ENCODE measurements around the gene EEF2K. TPM values are rescaled to one million over a fixed set of nuclear protein-coding genes. Genes with fewer than 3 reads are reported as not detected.

The EEF2K gene
- total RNA-seq, 4 donors from 2014 or later, result 42.8 to 90.8 (median 50.3) TPM

DNA sequence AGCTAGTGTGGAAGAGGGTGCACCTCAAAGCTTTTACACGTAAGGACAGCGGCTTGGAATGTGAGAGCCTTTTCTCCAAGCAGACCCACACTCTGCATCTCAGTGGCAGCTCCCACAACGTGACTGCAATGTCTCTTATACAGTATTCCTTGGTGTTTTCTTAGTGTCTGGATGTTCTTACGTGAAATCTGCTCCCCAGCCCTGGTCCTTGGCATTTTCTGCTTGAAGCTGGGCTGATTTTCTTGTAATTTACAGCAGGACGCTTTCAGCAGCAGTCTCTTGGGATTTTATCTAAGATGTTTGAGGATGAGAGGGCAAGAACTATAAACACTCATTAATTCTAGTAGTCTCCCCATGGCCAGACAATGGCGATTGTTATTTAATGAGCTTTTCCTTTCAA is 79.0 kb downstream of the EEF2K start:
- DNase-seq (ENCODE audit: low spot score in 2 of 2), result no peak
- Histone ChIP-seq H3K27me3 (no peaks in the 10 kb centered on the region), H3K36me3 (peaks cover 0 to 58% (median 9%) of the 10 kb centered on the region in 3 donors), H3K9me3 (no peaks in the 10 kb centered on the region), H3K27ac (peak overlapping the region; percentile 38 to 80 (median 50)), H3K4me3 (no peak overlapping the region), H3K4me1 (peaks cover 0 to 34% (median 5%) of the 10 kb centered on the region in 4 donors)
- WGBS, 2 donors, result 38 to 42% methylated on average over 6 of the region's 6 CpGs
- TF ChIP-seq, protein P1, sequence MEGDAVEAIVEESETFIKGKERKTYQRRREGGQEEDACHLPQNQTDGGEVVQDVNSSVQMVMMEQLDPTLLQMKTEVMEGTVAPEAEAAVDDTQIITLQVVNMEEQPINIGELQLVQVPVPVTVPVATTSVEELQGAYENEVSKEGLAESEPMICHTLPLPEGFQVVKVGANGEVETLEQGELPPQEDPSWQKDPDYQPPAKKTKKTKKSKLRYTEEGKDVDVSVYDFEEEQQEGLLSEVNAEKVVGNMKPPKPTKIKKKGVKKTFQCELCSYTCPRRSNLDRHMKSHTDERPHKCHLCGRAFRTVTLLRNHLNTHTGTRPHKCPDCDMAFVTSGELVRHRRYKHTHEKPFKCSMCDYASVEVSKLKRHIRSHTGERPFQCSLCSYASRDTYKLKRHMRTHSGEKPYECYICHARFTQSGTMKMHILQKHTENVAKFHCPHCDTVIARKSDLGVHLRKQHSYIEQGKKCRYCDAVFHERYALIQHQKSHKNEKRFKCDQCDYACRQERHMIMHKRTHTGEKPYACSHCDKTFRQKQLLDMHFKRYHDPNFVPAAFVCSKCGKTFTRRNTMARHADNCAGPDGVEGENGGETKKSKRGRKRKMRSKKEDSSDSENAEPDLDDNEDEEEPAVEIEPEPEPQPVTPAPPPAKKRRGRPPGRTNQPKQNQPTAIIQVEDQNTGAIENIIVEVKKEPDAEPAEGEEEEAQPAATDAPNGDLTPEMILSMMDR (IDR thresholded peaks at IDR 0.05), result no peak
- TF ChIP-seq POLR2A (IDR thresholded peaks at IDR 0.05) (no peak), EP300 (IDR thresholded peaks at IDR 0.05) (no peak)

DNA sequence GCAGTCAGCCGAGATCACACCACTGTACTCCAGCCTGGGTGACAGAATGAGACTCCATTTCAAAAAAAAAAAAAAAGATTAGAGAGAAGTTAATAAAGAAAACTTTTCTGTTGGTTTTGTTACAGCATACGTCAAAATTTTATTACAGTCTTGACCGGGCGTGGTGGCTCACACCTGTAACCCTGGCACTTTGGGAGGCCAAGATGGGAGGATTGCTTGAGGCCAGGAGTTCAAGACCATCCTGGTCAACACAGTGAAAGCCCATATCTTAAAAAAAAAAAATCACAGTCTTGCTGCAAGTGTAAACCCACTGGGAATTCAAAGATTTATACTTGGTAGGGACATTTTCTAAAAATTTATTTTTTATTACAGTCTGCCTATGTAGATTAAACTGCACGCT is 84.9 kb downstream of the EEF2K start:
- no peaks in the 10 kb centered on the region for H3K9me3 ChIP-seq
- H3K4me3 ChIP-seq, result no peak overlapping the region
- TF ChIP-seq, protein P1 (IDR thresholded peaks at IDR 0.05), result no peak
- TF ChIP-seq EP300 (IDR thresholded peaks at IDR 0.05) (no peak), POLR2A (IDR thresholded peaks at IDR 0.05) (no peak)
- peaks cover 0 to 18% (median under 1%) of the 10 kb centered on the region in 4 donors for H3K4me1 ChIP-seq
- no peak for DNase-seq (ENCODE audit: low spot score in 2 of 2)
- no peaks in the 10 kb centered on the region for H3K27me3 ChIP-seq
- WGBS, 2 donors, result 90 to 92% methylated on average over 5 of the region's 5 CpGs
- H3K36me3 ChIP-seq, result peaks cover 0 to 7% (median 0%) of the 10 kb centered on the region in 3 donors
- H3K27ac ChIP-seq, result peak overlapping the region in 1 of 4 donors; percentile 24

DNA sequence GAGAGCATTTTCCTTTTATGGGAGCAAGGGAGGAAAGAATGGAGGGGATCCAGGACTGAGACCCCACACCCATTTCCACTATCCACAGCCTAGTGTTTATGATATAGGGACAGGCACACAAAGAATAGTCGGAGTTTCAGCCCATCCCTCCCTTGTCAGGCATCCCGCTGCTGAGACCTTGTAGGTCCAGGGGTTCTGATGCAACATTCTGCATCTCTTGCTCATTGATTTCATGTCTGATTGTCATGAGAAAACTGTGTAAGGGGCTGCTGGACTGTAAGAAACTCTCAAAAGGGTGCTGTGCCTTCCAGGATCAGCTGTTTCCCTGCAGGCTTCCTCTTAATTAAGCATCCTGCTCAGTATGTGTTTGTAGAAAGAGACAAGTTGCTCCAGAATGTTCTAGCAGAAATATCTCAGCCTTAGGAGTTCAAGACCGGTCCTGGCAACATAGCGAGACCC is 85.8 kb downstream of the EEF2K start:
- 60 to 76% methylated on average over 4 of the region's 4 CpGs for WGBS, 2 donors
- TF ChIP-seq EP300 (IDR thresholded peaks at IDR 0.05), result no peak
- no peak for TF ChIP-seq POLR2A (IDR thresholded peaks at IDR 0.05)
- H3K27me3 ChIP-seq, result no peaks in the 10 kb centered on the region
- peaks cover 0 to 16% (median 2%) of the 10 kb centered on the region in 4 donors for H3K4me1 ChIP-seq
- H3K27ac ChIP-seq, result peak overlapping the region in 1 of 4 donors; percentile 24
- H3K9me3 ChIP-seq, result no peaks in the 10 kb centered on the region
- H3K36me3 ChIP-seq, result no peaks in the 10 kb centered on the region
- DNase-seq (ENCODE audit: low spot score in 2 of 2), result no peak
- H3K4me3 ChIP-seq, result no peak overlapping the region

DNA sequence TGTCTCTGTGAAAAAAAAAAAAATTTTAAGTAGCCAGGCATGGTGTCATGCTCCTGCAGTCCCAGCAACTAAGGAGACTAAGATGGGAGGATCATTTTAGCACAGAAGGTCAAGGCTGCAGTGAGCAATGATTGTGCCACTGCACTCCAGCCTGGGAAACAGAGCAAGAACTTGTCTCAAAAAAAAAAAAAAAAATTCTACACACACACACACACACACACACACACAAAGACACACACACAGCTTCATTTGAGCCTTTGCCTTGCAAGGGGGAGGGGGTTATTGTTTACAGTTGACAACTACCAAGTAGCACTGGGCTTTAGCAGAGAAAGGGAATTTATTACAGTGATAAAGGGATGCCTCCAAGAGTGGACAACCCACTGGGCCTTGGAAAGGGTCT is 86.2 kb downstream of the EEF2K start:
- TF ChIP-seq POLR2A (IDR thresholded peaks at IDR 0.05) (no peak), EP300 (IDR thresholded peaks at IDR 0.05) (no peak)
- TF ChIP-seq, protein P1 (IDR thresholded peaks at IDR 0.05), result no peak
- no peak overlapping the region for H3K27ac ChIP-seq
- H3K9me3 ChIP-seq, result no peaks in the 10 kb centered on the region
- H3K27me3 ChIP-seq, result no peaks in the 10 kb centered on the region
- DNase-seq (ENCODE audit: low spot score in 2 of 2), result no peak
- no peaks in the 10 kb centered on the region for H3K36me3 ChIP-seq
- H3K4me3 ChIP-seq, result no peak overlapping the region
- peaks cover 0 to 12% (median 2%) of the 10 kb centered on the region in 4 donors for H3K4me1 ChIP-seq

DNA sequence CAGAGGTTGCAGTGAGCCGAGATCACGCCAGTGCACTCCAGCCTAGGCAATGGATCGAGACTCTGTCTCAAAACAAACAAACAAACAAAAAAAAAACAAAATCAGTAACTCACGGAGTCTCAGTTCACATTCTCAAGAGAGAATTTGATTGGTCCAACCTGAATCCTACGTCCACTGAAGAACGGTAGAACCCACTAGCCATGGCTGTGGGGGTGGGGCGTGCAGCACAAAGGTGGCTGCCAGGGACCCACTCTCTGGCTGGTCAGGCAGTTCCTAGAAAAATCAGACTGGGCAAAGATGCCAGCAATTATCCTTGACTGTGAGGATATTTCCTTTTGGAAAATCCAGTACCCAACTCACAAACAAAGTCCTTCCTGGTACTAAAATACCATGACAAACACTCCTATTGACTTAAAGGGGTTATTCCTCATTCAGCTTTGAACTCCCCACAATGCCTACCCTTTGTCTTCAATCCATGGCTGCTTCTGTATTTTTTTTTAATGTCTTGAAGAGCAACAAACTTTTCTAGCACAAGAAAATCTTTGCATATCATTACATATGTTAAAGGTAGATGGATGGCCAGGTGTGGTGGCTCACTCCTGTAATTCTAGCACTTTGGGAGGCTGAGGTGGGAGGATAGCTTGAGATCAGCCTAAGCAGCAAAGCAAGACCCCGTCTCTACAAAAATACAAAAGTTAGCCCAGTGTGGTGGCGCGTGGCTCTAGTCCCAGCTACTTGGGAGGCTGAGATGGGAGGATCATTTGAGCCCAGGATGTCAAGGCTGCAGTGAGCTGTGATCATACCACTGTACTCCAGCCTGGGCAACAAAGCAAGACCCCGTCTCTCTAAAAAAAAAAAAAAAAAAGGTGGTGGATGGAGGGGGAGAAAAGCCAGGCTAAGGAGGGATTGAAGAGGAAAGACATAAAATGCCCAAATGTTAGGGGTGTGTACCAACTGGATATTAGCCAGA is 87.3 kb downstream of the EEF2K start:
- TF ChIP-seq POLR2A (IDR thresholded peaks at IDR 0.05), result no peak
- TF ChIP-seq EP300 (IDR thresholded peaks at IDR 0.05), result no peak
- TF ChIP-seq, protein P1 (IDR thresholded peaks at IDR 0.05), result no peak
- no peak for DNase-seq (ENCODE audit: low spot score in 2 of 2)
- Histone ChIP-seq H3K4me1 (peaks cover 0 to 12% (median 2%) of the 10 kb centered on the region in 4 donors), H3K4me3 (no peak overlapping the region), H3K9me3 (no peaks in the 10 kb centered on the region), H3K27ac (no peak overlapping the region), H3K36me3 (no peaks in the 10 kb centered on the region), H3K27me3 (no peaks in the 10 kb centered on the region)
- 81 to 89% methylated on average over 11 of the region's 11 CpGs for WGBS, 2 donors

Data from tibial nerve (tissue), 4 donors.